ENCODE data around the gene RNU1-3.
"Not testable (repeated sequence)": the region's sequence is repeated elsewhere in the genome, so short reads cannot be mapped to it uniquely, and the experiment has no call there.

Gene RNU1-3

DNA sequence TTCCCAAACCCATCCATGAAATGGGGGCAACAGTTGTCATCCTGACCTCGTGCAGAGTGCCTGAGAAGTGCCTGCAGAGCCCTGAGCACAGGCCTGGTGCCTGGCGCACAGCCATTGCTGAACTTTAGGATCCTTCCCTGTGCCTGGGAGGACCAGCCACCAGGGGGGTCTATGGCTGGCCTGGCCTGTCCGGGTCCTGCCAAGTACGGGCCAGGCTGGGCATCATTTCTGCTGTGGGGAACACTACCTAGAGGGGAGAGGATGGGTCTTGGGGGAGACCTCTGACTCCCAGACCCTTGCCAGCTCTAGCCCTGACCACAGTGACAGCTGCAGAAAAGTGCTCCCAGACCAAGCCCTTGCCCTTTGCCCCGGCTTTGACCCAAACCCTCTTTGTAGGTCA is 45.4 kb upstream of the RNU1-3 start:
- not testable (repeated sequence) for H3K79me1 ChIP-seq (replicated peaks; ENCODE audit: low read length, poor library complexity, severe bottlenecking); H3K4ac ChIP-seq (ENCODE audit: low read depth in 1 of 2, low read length in 2 of 2); H3K36me3 ChIP-seq (ENCODE audit: control insufficient read depth in 1 of 2, insufficient read depth in 2 of 2, low read depth in 1 of 2, low read length in 2 of 2); H3K4me2 ChIP-seq (ENCODE audit: low read length, poor library complexity, severe bottlenecking); H3K4me1 ChIP-seq (ENCODE audit: control insufficient read depth, insufficient read depth, low read depth, low read length); H4K8ac ChIP-seq (ENCODE audit: low read length); H3K9me3 ChIP-seq (ENCODE audit: control insufficient read depth, low read length); H2AFZ ChIP-seq (ENCODE audit: low read depth, low read length); H3K18ac ChIP-seq (ENCODE audit: low read depth in 1 of 2, low read length in 2 of 2); H3K14ac ChIP-seq (ENCODE audit: low read length in 2 of 2); H3K27ac ChIP-seq (ENCODE audit: low read length, poor library complexity, severe bottlenecking); H2BK120ac ChIP-seq (ENCODE audit: low read depth, low read length); H4K91ac ChIP-seq (ENCODE audit: low read length); H3K9ac ChIP-seq (ENCODE audit: low read length); H3K23ac ChIP-seq (ENCODE audit: low read length in 2 of 2); DNase-seq; H2BK15ac ChIP-seq (ENCODE audit: low read depth, poor library complexity, severe bottlenecking); H2AK5ac ChIP-seq (ENCODE audit: low read length, severe bottlenecking); H2BK5ac ChIP-seq (ENCODE audit: low read depth, low read length, poor library complexity, severe bottlenecking); H2BK12ac ChIP-seq (ENCODE audit: low read length in 2 of 2); H3K4me3 ChIP-seq (ENCODE audit: insufficient read depth in 1 of 2, low read depth in 1 of 2, low read length in 2 of 2)
- 88% methylated on average over 4 of the region's 5 CpGs for WGBS
- peaks cover 8 to 16% of the 10 kb centered on the region in 2 experiments for H3K27me3 ChIP-seq (ENCODE audit: control insufficient read depth in 1 of 2, insufficient read depth in 1 of 2, low read length in 2 of 2)

DNA sequence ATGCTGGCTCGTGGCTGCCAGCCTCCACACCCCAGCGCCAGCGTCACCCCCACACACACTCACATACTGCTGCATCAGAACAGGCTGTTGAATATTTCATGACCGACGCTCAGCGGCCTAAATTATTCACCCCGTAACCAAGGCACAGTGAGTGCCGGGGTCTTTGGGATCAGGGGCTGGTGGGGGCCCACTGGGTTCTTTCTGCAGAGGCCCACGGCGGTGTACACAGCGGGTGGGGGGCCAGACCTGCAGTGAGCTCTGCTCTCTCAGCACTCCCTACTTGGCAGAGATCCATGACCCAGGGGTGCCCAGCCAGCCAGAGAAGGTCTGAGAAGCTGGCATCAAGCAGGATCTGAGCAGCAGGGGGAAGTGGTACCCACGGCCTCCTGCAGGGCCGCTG is 43.9 kb upstream of the RNU1-3 start:
- not testable (repeated sequence) for H3K36me3 ChIP-seq (ENCODE audit: control insufficient read depth in 1 of 2, insufficient read depth in 2 of 2, low read depth in 1 of 2, low read length in 2 of 2); H3K4me1 ChIP-seq (ENCODE audit: control insufficient read depth, insufficient read depth, low read depth, low read length); H3K23ac ChIP-seq (ENCODE audit: low read length in 2 of 2); H2BK12ac ChIP-seq (ENCODE audit: low read length in 2 of 2); H3K4ac ChIP-seq (ENCODE audit: low read depth in 1 of 2, low read length in 2 of 2); H2AFZ ChIP-seq (ENCODE audit: low read depth, low read length); H4K8ac ChIP-seq (ENCODE audit: low read length); H2BK5ac ChIP-seq (ENCODE audit: low read depth, low read length, poor library complexity, severe bottlenecking); H3K4me2 ChIP-seq (ENCODE audit: low read length, poor library complexity, severe bottlenecking); H3K18ac ChIP-seq (ENCODE audit: low read depth in 1 of 2, low read length in 2 of 2); H2BK120ac ChIP-seq (ENCODE audit: low read depth, low read length); H3K4me3 ChIP-seq (ENCODE audit: insufficient read depth in 1 of 2, low read depth in 1 of 2, low read length in 2 of 2); H2AK5ac ChIP-seq (ENCODE audit: low read length, severe bottlenecking); H3K27me3 ChIP-seq (ENCODE audit: control insufficient read depth in 1 of 2, insufficient read depth in 1 of 2, low read length in 2 of 2); H2BK15ac ChIP-seq (ENCODE audit: low read depth, poor library complexity, severe bottlenecking); H4K91ac ChIP-seq (ENCODE audit: low read length); H3K9ac ChIP-seq (ENCODE audit: low read length); H3K14ac ChIP-seq (ENCODE audit: low read length in 2 of 2); H3K27ac ChIP-seq (ENCODE audit: low read length, poor library complexity, severe bottlenecking); H3K9me3 ChIP-seq (ENCODE audit: control insufficient read depth, low read length); H3K79me1 ChIP-seq (replicated peaks; ENCODE audit: low read length, poor library complexity, severe bottlenecking); DNase-seq
- WGBS: 93% methylated on average over 4 of the region's 13 CpGs

DNA sequence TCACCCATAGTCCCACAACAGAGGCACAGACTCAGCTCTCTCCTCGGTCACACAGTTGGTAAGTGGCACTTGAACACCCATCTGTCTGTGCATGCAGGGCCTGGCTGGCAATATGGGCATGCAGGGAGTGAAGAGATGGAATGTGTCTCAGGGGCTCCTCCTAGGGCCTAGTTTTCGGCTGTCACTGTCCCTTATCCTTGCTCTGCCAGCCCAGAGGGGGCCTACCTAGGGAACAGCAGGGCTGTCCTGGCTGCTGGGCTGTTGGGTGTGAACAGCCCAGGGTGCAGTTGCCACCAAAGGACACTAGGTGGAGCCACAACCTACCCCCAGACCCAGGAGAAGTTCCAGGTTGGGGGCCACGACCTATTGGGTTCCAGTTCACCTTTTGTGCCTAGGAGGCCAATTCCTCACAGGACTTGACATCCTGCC is 42.9 kb upstream of the RNU1-3 start:
- not testable (repeated sequence) for H3K4me1 ChIP-seq (ENCODE audit: control insufficient read depth, insufficient read depth, low read depth, low read length); H2BK120ac ChIP-seq (ENCODE audit: low read depth, low read length); H2AK5ac ChIP-seq (ENCODE audit: low read length, severe bottlenecking); H4K91ac ChIP-seq (ENCODE audit: low read length); H3K27ac ChIP-seq (ENCODE audit: low read length, poor library complexity, severe bottlenecking); H3K9me3 ChIP-seq (ENCODE audit: control insufficient read depth, low read length); H2AFZ ChIP-seq (ENCODE audit: low read depth, low read length); H3K79me1 ChIP-seq (replicated peaks; ENCODE audit: low read length, poor library complexity, severe bottlenecking); H3K23ac ChIP-seq (ENCODE audit: low read length in 2 of 2); H2BK12ac ChIP-seq (ENCODE audit: low read length in 2 of 2); DNase-seq; H3K14ac ChIP-seq (ENCODE audit: low read length in 2 of 2); H2BK15ac ChIP-seq (ENCODE audit: low read depth, poor library complexity, severe bottlenecking); H3K4ac ChIP-seq (ENCODE audit: low read depth in 1 of 2, low read length in 2 of 2); H2BK5ac ChIP-seq (ENCODE audit: low read depth, low read length, poor library complexity, severe bottlenecking); H3K4me3 ChIP-seq (ENCODE audit: insufficient read depth in 1 of 2, low read depth in 1 of 2, low read length in 2 of 2); H3K27me3 ChIP-seq (ENCODE audit: control insufficient read depth in 1 of 2, insufficient read depth in 1 of 2, low read length in 2 of 2); H3K4me2 ChIP-seq (ENCODE audit: low read length, poor library complexity, severe bottlenecking); H3K18ac ChIP-seq (ENCODE audit: low read depth in 1 of 2, low read length in 2 of 2); H4K8ac ChIP-seq (ENCODE audit: low read length); H3K9ac ChIP-seq (ENCODE audit: low read length); H3K36me3 ChIP-seq (ENCODE audit: control insufficient read depth in 1 of 2, insufficient read depth in 2 of 2, low read depth in 1 of 2, low read length in 2 of 2)
- WGBS: 0% methylated on average over 1 of the region's 3 CpGs

DNA sequence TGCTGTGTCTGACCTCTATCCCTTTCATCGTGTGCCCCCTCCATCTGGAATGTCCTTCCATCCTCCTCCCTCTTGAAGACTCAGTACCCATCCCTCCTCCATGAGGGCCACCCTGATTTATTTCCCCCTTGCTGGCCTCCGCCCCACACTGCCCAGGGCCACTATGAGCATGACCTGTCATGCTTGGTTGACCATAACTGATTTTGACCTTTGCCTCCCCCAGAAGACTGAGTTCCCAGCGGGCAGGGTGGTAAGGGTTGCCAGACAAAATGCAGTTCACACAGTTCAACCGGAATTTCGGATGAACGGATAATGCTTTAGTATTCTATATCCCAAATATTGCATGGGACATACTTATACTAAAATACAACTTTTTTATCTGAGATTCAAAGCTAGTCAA is 42.0 kb upstream of the RNU1-3 start:
- not testable (repeated sequence) for H3K9me3 ChIP-seq (ENCODE audit: control insufficient read depth, low read length); DNase-seq; H3K4ac ChIP-seq (ENCODE audit: low read depth in 1 of 2, low read length in 2 of 2); H3K27ac ChIP-seq (ENCODE audit: low read length, poor library complexity, severe bottlenecking); H3K14ac ChIP-seq (ENCODE audit: low read length in 2 of 2); H3K4me2 ChIP-seq (ENCODE audit: low read length, poor library complexity, severe bottlenecking); H2BK5ac ChIP-seq (ENCODE audit: low read depth, low read length, poor library complexity, severe bottlenecking); H2BK15ac ChIP-seq (ENCODE audit: low read depth, poor library complexity, severe bottlenecking); H3K27me3 ChIP-seq (ENCODE audit: control insufficient read depth in 1 of 2, insufficient read depth in 1 of 2, low read length in 2 of 2); H2BK120ac ChIP-seq (ENCODE audit: low read depth, low read length); H3K79me1 ChIP-seq (replicated peaks; ENCODE audit: low read length, poor library complexity, severe bottlenecking); H2BK12ac ChIP-seq (ENCODE audit: low read length in 2 of 2); H3K4me3 ChIP-seq (ENCODE audit: insufficient read depth in 1 of 2, low read depth in 1 of 2, low read length in 2 of 2); H2AFZ ChIP-seq (ENCODE audit: low read depth, low read length); H4K91ac ChIP-seq (ENCODE audit: low read length); H4K8ac ChIP-seq (ENCODE audit: low read length); H3K23ac ChIP-seq (ENCODE audit: low read length in 2 of 2); H2AK5ac ChIP-seq (ENCODE audit: low read length, severe bottlenecking); H3K4me1 ChIP-seq (ENCODE audit: control insufficient read depth, insufficient read depth, low read depth, low read length); H3K36me3 ChIP-seq (ENCODE audit: control insufficient read depth in 1 of 2, insufficient read depth in 2 of 2, low read depth in 1 of 2, low read length in 2 of 2); H3K9ac ChIP-seq (ENCODE audit: low read length); H3K18ac ChIP-seq (ENCODE audit: low read depth in 1 of 2, low read length in 2 of 2)
- WGBS: no CpG with 5 or more reads among the region's 6 CpGs

Data from mesenchymal stem cell (in vitro differentiated cells and primary cell).